A549 (cell line): ENCODE results near the gene ACTG2. TPM values are rescaled to one million over a fixed set of nuclear protein-coding genes. Genes with fewer than 3 reads are reported as not detected.

Experiments
- ATAC-seq, 2 experiments: fragments of 200-7000 bp in 1 of 2; fragments of >200 bp in 1 of 2; cut with Nextera tagmentation in 1 of 2; cut with Tn5 transposase in 1 of 2; 3 replicates each; pipeline versions ENCODE4 v1.8.0 to v1.9.1; 2018 to 2020; ENCODE audit warnings: mild to moderate bottlenecking in 1 of 2, moderate library complexity in 1 of 2
- CTCF ChIA-PET: fragments of 300-600 bp; sonication (Branson Sonifier 250); formaldehyde crosslinking; extraction: SDS; loops from one replicate; lab custom pipeline; 2021; ENCODE audit warnings: antibody characterized with exemption, inconsistent platforms; lab: Yijun Ruan, JAX
- POLR2A ChIA-PET: fragments of 350-600 bp; formaldehyde crosslinking; extraction: SDS; loops from one replicate; lab custom pipeline; 2021; ENCODE audit warnings: antibody characterized with exemption, inconsistent platforms; lab: Yijun Ruan, JAX
- DNase-seq, 2 experiments: peaks; one replicate each; pipeline versions ENCODE4 v3.0.0 to v3.0.0-alpha.2; 2011 to 2016; ENCODE audit warnings: low read depth in 1 of 2, low spot score in 1 of 2
- FAIRE-seq: peaks from 2 replicates; lab custom pipeline; 2011; peaks lifted over from hg19 to GRCh38; lab: Jason Lieb, UNC
- H3K27ac ChIP-seq, 2 experiments: fragments of >200 bp; sonication (Bioruptor Twin); formaldehyde crosslinking; 3 replicates each; pipeline ENCODE4 v1.5.1; 2016 to 2017
- H3K4me1 ChIP-seq: fragments of >200 bp; sonication (Bioruptor Twin); formaldehyde crosslinking; 3 replicates; pipeline ENCODE4 v1.6.1; 2016
- H3K4me2 ChIP-seq: fragments of >200 bp; sonication (Bioruptor Twin); formaldehyde crosslinking; 3 replicates; pipeline ENCODE4 v1.6.1; 2016
- H3K4me3 ChIP-seq: fragments of >200 bp; sonication (Bioruptor Twin); formaldehyde crosslinking; 3 replicates; pipeline ENCODE4 v1.5.1; 2016
- H3K9me3 ChIP-seq: fragments of >200 bp; sonication (Bioruptor Twin); formaldehyde crosslinking; 3 replicates; pipeline ENCODE4 v1.6.1; 2016
- BHLHE40 ChIP-seq: IDR thresholded peaks from 2 replicates; pipeline ENCODE4 v1.6.1; 2012; ENCODE audit warnings: low read depth, low read length, inconsistent platforms
- CBX2 ChIP-seq: fragments of 200-600 bp; sonication (generic); IDR thresholded peaks from 2 replicates; pipeline ENCODE4 v1.6.1; 2016; ENCODE audit warnings: low read depth, mild to moderate bottlenecking, borderline replicate concordance
- EHMT2 ChIP-seq: fragments of 200-600 bp; sonication (generic); IDR thresholded peaks from 2 replicates; pipeline ENCODE4 v1.6.1; 2016; ENCODE audit warnings: antibody characterized with exemption, low read depth, mild to moderate bottlenecking, moderate library complexity
- EP300 ChIP-seq, 2 experiments: fragments of >200 bp; sonication (Bioruptor Twin); formaldehyde crosslinking; IDR thresholded peaks; 2 replicates in 1 of 2; 3 replicates in 1 of 2; pipeline ENCODE4 v1.6.1; 2016 to 2017
- ESRRA ChIP-seq: fragments of 150-350 bp; IDR thresholded peaks from 2 replicates; pipeline ENCODE4 v1.6.1; 2014; ENCODE audit warnings: mild to moderate bottlenecking, low read length, borderline replicate concordance
- FOSL2 ChIP-seq, 2 experiments: fragments of 450-650 bp in 1 of 2; fragments of >200 bp in 1 of 2; sonication (Bioruptor Twin) in 1 of 2; formaldehyde crosslinking; IDR thresholded peaks; 2 replicates each; pipeline versions ENCODE4 v1.5.0 to v1.6.1; 2016 to 2020; ENCODE audit warnings: mild to moderate bottlenecking in 1 of 2, moderate library complexity in 1 of 2
- FOXS1 ChIP-seq: fragments of 250-450 bp; sonication (Bioruptor Pico); IDR thresholded peaks from 2 replicates; pipeline ENCODE4 v1.5.0; 2020; ENCODE audit warnings: mild to moderate bottlenecking, moderate library complexity
- HOXB5 ChIP-seq: fragments of 250-450 bp; sonication (Bioruptor Pico); IDR thresholded peaks from 2 replicates; pipeline ENCODE4 v1.5.0; 2020; ENCODE audit warnings: mild to moderate bottlenecking, moderate library complexity
- JUNB ChIP-seq: fragments of >200 bp; sonication (Bioruptor Twin); formaldehyde crosslinking; IDR thresholded peaks from 2 replicates; pipeline ENCODE4 v1.6.1; 2016
- MAFK ChIP-seq: fragments of 450-650 bp; IDR thresholded peaks from 2 replicates; pipeline ENCODE4 v1.6.1; 2014; ENCODE audit not compliant: partially characterized antibody
- MYC ChIP-seq: IDR thresholded peaks from 2 replicates; pipeline ENCODE4 v1.6.1; 2012; ENCODE audit warnings: mild to moderate bottlenecking, inconsistent platforms, low read length, improper control_type of control experiment, borderline replicate concordance
- NPAS2 ChIP-seq: fragments of 250-450 bp; sonication (Bioruptor Pico); IDR thresholded peaks from 2 replicates; pipeline ENCODE4 v1.8.0; 2022; ENCODE audit warnings: mild to moderate bottlenecking, moderate library complexity, borderline replicate concordance
- NR3C1 ChIP-seq: fragments of >200 bp; sonication (Bioruptor Twin); formaldehyde crosslinking; IDR thresholded peaks from 3 replicates; pipeline ENCODE4 v1.6.1; 2017
- RARB ChIP-seq: fragments of 250-450 bp; sonication (Bioruptor Pico); IDR thresholded peaks from 2 replicates; pipeline ENCODE4 v1.8.0; 2021; ENCODE audit warnings: mild to moderate bottlenecking, moderate library complexity
- ZNF302 ChIP-seq: fragments of 250-450 bp; sonication (Bioruptor Pico); IDR thresholded peaks from 2 replicates; pipeline ENCODE4 v1.9.0; 2021; ENCODE audit warnings: inconsistent platforms, mild to moderate bottlenecking, moderate library complexity
- WGBS: methylation state at CpG from one replicate; pipeline ENCODE4 v1.1.6; 2017; ENCODE audit errors: missing lambda C conversion rate; 5-methylcytosine and 5-hydroxymethylcytosine counted together
- polyA plus RNA-seq, 4 experiments: library from polyadenylated mRNA; depleted of rRNA in 3 of 4; stranded (reverse); fragments of >200 nt; fragmentation: RNase III in 1 of 4; extraction: RNeasy Plus Mini Kit Qiagen cat#74134 plus additional on column Dnase treatment in 1 of 4; gene quantifications; 2 replicates in 3 of 4; 3 replicates in 1 of 4; pipeline ENCODE4 v1.2.3, GENCODE V29; 2011 to 2017
- TF ChIP-seq, protein P1 (sequence below): IDR thresholded peaks from 2 replicates; pipeline ENCODE4 v1.6.1; 2012
- TF ChIP-seq, protein P2 (sequence below): fragments of 200-600 bp; sonication (generic); IDR thresholded peaks from 2 replicates; pipeline ENCODE4 v1.6.1; 2016; ENCODE audit warnings: antibody characterized with exemption, mild to moderate bottlenecking, moderate library complexity
- TF ChIP-seq, protein P3 (sequence below): fragments of >200 bp; sonication (Bioruptor Twin); formaldehyde crosslinking; IDR thresholded peaks from 3 replicates; pipeline ENCODE4 v1.5.1; 2016
- TF ChIP-seq, protein P4 (sequence below): IDR thresholded peaks from 2 replicates; pipeline ENCODE4 v1.6.1; 2012
- TF ChIP-seq, protein P5 (sequence below): fragments of 150-350 bp; IDR thresholded peaks from 2 replicates; pipeline ENCODE4 v1.6.1; 2014; ENCODE audit warnings: low read depth, mild to moderate bottlenecking, low read length
- TF ChIP-seq, protein P6 (sequence below): fragments of 450-650 bp; IDR thresholded peaks from 2 replicates; pipeline ENCODE4 v1.6.1; 2014; ENCODE audit warnings: antibody characterized with exemption

Gene ACTG2
- polyA plus RNA-seq, 2 of the 4 experiments (the other 2 are of a cell fraction): 0.04 to 0.26 TPM

DNA sequence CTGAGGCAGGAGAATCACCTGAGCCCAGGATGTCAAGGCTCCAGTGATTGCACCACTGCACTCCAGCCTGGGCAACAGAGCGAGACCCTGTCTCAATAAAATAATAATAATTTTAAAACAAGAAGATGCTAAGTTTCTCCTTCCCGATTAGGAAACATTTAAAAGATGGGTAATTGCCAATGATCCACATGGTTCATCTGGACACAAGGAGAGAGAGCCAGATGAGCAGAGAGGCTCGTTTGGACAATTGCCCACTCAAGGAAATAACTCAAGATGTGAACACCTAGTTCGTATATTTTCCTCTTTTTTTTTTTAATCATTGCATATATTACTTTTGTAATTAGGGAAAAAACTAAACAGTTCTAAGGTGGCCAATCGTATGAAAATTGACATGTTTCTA lies 3.6 kb upstream of the ACTG2 start (continued):
- TF ChIP-seq HOXB5: no peak
- TF ChIP-seq, protein P1, sequence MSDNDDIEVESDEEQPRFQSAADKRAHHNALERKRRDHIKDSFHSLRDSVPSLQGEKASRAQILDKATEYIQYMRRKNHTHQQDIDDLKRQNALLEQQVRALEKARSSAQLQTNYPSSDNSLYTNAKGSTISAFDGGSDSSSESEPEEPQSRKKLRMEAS: no peak
- no peak for TF ChIP-seq BHLHE40
- no peak for TF ChIP-seq RARB (CRISPR knock-in tag)
- no peak for TF ChIP-seq EP300 (IDR thresholded peaks at IDR 0.05)

DNA sequence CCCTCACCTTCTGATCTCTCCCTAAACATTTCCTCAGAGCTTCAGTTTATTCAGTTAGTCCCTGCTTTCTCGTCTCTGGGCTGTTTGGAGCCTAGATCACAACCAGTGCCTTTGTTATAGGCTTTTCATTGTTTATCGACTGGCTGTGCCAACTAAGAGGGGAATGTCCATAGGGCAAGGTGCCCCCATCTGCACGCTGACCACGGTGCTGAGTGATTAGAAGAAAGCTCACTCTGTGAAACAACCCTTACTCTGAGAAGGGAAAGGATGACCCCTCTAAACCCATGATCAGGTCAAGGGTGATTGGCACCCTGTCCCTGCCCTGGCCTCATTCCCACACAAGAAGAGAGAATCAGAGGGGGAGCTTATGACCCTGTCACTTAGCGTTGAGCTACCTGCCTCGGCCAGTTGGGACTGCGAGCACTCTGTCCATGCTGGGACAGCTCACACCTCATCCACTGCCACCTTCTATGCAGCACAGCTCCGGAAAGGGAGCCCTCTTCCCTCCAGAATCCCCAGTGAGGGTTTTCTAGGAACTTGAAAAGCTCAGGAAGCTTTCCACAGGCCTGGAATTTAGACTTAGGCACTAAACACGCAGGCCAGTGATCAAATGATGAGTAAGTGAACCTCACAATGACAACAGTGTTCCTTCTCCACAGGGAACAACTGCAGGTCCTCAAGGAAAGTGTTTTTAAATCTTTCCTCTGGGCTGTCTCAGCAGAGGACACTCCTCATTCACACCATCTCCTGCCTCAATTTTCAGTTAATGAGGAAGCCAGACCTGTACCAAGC lies 2.3 kb upstream of the ACTG2 start:
- no peak for DNase-seq
- POLR2A ChIA-PET: no interaction called here
- FAIRE-seq: no peak
- peak; percentile 44 to 52; a peak in 3 of 6 replicates for ATAC-seq
- Histone ChIP-seq H3K4me2 (no peak overlapping the region), H3K9me3 (no peaks in the 10 kb centered on the region)
- TF ChIP-seq, protein P2, sequence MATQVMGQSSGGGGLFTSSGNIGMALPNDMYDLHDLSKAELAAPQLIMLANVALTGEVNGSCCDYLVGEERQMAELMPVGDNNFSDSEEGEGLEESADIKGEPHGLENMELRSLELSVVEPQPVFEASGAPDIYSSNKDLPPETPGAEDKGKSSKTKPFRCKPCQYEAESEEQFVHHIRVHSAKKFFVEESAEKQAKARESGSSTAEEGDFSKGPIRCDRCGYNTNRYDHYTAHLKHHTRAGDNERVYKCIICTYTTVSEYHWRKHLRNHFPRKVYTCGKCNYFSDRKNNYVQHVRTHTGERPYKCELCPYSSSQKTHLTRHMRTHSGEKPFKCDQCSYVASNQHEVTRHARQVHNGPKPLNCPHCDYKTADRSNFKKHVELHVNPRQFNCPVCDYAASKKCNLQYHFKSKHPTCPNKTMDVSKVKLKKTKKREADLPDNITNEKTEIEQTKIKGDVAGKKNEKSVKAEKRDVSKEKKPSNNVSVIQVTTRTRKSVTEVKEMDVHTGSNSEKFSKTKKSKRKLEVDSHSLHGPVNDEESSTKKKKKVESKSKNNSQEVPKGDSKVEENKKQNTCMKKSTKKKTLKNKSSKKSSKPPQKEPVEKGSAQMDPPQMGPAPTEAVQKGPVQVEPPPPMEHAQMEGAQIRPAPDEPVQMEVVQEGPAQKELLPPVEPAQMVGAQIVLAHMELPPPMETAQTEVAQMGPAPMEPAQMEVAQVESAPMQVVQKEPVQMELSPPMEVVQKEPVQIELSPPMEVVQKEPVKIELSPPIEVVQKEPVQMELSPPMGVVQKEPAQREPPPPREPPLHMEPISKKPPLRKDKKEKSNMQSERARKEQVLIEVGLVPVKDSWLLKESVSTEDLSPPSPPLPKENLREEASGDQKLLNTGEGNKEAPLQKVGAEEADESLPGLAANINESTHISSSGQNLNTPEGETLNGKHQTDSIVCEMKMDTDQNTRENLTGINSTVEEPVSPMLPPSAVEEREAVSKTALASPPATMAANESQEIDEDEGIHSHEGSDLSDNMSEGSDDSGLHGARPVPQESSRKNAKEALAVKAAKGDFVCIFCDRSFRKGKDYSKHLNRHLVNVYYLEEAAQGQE: peak; percentile 40; the same call in 1 of the 2 replicates
- TF ChIP-seq BHLHE40 (no peak), NR3C1 (no peak), EP300 (IDR thresholded peaks at IDR 0.05) (no peak)
- TF ChIP-seq, protein P3, sequence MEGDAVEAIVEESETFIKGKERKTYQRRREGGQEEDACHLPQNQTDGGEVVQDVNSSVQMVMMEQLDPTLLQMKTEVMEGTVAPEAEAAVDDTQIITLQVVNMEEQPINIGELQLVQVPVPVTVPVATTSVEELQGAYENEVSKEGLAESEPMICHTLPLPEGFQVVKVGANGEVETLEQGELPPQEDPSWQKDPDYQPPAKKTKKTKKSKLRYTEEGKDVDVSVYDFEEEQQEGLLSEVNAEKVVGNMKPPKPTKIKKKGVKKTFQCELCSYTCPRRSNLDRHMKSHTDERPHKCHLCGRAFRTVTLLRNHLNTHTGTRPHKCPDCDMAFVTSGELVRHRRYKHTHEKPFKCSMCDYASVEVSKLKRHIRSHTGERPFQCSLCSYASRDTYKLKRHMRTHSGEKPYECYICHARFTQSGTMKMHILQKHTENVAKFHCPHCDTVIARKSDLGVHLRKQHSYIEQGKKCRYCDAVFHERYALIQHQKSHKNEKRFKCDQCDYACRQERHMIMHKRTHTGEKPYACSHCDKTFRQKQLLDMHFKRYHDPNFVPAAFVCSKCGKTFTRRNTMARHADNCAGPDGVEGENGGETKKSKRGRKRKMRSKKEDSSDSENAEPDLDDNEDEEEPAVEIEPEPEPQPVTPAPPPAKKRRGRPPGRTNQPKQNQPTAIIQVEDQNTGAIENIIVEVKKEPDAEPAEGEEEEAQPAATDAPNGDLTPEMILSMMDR: no peak
- TF ChIP-seq, all 56 proteins: peak for 1
- H3K4me1 ChIP-seq: peaks cover 8% of the 10 kb centered on the region; the same call in 2 of the 3 replicates
- 61% methylated on average over 9 of the region's 9 CpGs for WGBS
- H3K27ac ChIP-seq: no peak overlapping the region
- H3K4me3 ChIP-seq: no peak overlapping the region
- CTCF ChIA-PET: interaction anchor here (0.8 to 2.6 kb wide), 3 partner anchors 15 to 261 kb away, joined by 3 to 8 read pairs (median 4); no protein-coding TSS in a partner anchor

DNA sequence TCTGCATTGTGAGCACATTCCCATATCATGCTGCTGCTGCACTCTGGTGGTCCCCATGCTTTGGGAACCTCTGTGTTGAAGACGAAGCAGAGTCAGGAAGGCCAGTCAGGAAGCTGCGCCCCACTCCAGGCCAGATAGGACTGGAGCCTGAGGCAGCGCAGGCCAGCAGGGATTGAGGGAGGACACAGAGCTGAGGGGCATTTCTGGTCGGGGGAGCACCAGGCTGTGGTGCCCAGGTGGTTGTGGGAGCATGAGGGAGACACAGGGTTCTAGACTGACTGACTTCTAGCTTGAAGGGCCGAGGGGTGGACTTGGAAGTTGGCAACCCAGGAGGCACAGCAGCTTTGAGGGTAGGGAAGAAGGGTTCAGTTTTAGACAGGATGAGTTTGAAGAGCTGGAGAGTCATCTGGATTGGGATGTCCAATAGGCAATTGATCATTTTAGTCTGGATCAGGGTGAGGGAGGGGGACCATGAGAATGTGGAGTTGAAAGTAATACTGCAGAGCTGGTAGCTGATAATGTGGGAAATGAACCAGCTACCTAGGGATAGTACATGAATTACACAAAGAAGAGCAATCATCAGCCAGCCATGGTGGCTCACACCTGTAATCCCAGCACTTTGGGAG lies 1.4 kb upstream of the ACTG2 start:
- ChIA-PET CTCF (interaction anchor here (1.0 to 2.6 kb wide), 3 partner anchors 9 to 260 kb away, joined by 4 to 8 read pairs (median 5); no protein-coding TSS in a partner anchor), POLR2A (interaction anchor here (0.6 kb wide), 1 partner anchor 39 kb away, joined by 3 read pairs; no protein-coding TSS in a partner anchor)
- H3K9me3 ChIP-seq: no peaks in the 10 kb centered on the region
- peaks cover 8% of the 10 kb centered on the region; the same call in 2 of the 3 replicates for H3K4me1 ChIP-seq
- no peak for ATAC-seq
- no peak overlapping the region for H3K27ac ChIP-seq
- no peak overlapping the region for H3K4me3 ChIP-seq
- no peak overlapping the region for H3K4me2 ChIP-seq
- WGBS: 64% methylated on average over 5 of the region's 5 CpGs
- TF ChIP-seq JUNB: no peak
- TF ChIP-seq, protein P4, sequence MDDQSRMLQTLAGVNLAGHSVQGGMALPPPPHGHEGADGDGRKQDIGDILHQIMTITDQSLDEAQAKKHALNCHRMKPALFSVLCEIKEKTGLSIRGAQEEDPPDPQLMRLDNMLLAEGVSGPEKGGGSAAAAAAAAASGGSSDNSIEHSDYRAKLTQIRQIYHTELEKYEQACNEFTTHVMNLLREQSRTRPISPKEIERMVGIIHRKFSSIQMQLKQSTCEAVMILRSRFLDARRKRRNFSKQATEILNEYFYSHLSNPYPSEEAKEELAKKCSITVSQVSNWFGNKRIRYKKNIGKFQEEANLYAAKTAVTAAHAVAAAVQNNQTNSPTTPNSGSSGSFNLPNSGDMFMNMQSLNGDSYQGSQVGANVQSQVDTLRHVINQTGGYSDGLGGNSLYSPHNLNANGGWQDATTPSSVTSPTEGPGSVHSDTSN: no peak
- TF ChIP-seq, protein P1: no peak
- TF ChIP-seq ESRRA: no peak
- no peak for TF ChIP-seq ZNF302 (CRISPR knock-in tag)
- TF ChIP-seq CBX2: no peak
- no peak for TF ChIP-seq MAFK
- no peak for TF ChIP-seq NPAS2
- TF ChIP-seq EHMT2: no peak
- TF ChIP-seq, protein P5, sequence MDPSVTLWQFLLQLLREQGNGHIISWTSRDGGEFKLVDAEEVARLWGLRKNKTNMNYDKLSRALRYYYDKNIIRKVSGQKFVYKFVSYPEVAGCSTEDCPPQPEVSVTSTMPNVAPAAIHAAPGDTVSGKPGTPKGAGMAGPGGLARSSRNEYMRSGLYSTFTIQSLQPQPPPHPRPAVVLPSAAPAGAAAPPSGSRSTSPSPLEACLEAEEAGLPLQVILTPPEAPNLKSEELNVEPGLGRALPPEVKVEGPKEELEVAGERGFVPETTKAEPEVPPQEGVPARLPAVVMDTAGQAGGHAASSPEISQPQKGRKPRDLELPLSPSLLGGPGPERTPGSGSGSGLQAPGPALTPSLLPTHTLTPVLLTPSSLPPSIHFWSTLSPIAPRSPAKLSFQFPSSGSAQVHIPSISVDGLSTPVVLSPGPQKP: no peak
- TF ChIP-seq, protein P6, sequence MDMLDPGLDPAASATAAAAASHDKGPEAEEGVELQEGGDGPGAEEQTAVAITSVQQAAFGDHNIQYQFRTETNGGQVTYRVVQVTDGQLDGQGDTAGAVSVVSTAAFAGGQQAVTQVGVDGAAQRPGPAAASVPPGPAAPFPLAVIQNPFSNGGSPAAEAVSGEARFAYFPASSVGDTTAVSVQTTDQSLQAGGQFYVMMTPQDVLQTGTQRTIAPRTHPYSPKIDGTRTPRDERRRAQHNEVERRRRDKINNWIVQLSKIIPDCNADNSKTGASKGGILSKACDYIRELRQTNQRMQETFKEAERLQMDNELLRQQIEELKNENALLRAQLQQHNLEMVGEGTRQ: no peak
- no peak for TF ChIP-seq MYC
- TF ChIP-seq FOSL2 (IDR thresholded peaks at IDR 0.05): no peak
- no peak for TF ChIP-seq FOSL2 (CRISPR knock-in tag; IDR thresholded peaks at IDR 0.05)
- no peak for TF ChIP-seq FOXS1
- no peak for FAIRE-seq
- no peak for DNase-seq
